NCI-H1694 (cell line): ENCODE results near the gene IMP4.
A peak's percentile ranks its signal among the peaks of the same experiment; 100 is the strongest.
"Not testable (repeated sequence)": the region's sequence is repeated elsewhere in the genome, so short reads cannot be mapped to it uniquely, and the experiment has no call there.

ENCODE experiments used
- DNase-seq: peaks from one replicate; lab custom pipeline; 2025; lab: John Stamatoyannopoulos, UW

The IMP4 gene

GRCh38 chr2:130342533-130343275, at the start of gene IMP4:
Gene IMP4, plus strand, starts transcription at chr2:130342897. Its CDS starts 36 bp downstream, at chr2:130342933.
- peak; percentile 99 for DNase-seq

DNA sequence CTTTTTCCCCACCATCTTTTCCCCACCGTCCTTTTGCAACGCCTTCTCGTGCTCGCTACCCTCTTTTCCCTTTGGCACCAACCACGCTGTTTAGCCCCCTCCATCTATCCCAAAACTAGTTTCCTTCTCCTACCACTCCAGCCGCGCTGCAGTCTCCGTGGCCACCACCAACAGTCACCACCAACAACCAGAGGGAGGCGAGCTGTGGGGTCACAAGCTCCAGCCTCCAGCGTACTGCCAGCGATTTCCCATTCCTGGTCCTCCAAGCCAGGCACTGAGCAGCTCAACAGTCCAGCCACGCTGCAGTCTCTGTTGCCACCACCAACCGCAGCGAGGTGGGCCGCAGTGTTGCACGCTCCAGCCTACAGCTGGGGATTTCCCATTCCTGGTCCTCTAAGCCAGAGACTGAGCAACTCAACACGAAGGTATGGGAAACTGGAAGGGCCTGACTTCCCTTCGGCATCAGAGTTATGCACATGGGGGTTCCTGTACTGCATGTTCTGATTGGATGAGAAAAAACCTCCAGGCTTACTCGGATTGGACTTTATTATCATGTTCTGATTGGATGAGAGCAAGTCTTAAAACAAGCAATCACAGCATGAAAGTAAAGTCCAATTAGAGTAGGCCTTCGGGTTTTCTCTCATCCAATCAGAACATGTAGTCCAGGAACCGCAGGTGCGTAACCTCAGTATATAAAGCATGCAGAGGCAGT, 42.3 kb upstream of the IMP4 start:
- no peak for DNase-seq

- DNase-seq: no peak
Measured at GRCh38 chr2:130300970-130301348, 41.7 kb upstream of the IMP4 start.

GRCh38 chr2:130302164-130302886, 40.4 kb upstream of the IMP4 start:
- DNase-seq: no peak

- no peak for DNase-seq
Measured at GRCh38 chr2:130303169-130303568, 39.5 kb upstream of the IMP4 start.

- no peak for DNase-seq
Measured at GRCh38 chr2:130304726-130305125, 38.0 kb upstream of the IMP4 start.

DNA sequence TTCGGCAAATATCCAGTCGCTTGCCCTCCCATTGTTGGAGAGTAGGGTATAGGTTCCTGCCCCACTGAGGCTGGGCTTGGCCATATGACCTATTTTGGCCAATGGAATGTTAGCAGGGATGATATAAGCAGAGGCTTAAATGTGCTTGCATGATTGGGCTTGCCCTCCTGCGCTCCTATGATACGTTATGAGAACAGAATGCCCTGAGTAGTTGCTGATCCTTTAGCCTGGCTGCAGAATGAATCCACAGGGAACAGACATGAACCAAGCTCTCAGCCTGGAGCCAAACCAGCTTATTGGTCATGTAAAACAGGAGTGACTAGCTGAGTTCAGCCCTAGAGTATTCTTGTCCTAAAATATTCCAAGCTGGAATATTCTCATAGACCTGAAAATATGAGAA, 34.8 kb upstream of the IMP4 start:
- DNase-seq: no peak

GRCh38 chr2:130310881-130311280, 31.8 kb upstream of the IMP4 start:
- no peak for DNase-seq

DNA sequence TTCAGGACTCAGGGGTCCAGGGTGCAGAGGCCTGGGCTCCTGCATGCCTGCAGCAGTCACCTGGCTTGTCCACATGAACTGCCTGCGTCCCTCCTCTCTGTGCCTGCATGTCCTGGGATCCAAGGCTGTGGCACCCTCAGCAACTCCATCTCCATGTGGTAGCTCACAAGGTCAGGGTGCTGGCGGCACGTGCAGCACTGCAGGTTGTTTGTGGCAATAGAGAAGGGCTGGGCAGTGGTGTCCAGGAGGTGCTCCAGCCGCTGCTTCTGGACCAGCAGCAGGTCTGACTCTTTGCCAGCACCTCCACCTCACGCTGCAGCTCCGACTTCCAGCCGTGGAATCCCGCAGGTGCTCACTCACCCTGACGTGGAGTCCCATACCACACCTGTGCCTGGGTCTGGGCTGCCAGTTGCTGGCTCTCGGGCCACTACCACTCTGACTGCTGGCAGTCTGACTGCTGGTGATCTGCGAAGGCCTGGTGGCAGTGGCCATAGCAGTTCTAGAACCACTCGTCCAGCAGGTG, 28.8 kb upstream of the IMP4 start:
- no peak for DNase-seq

DNA sequence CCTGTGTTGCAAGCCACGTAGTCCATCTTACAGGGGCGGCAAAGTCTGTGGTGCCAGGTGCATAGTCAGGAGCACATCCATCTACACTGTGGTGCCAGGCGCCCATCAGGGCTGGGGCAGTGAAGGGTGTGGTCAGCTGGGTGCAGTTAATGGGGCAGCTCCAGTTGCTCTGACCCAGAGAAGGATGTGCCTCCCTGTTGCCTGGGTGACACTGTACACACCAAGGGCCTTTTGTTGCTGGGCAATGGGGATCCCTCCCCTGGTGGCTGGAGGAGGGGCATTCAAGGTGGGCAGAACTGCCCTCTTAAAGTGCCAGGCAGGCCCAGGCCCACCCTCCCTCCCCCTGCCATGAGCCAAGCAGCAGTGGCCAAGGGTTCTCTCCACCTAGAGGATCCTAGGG, 28.3 kb upstream of the IMP4 start:
- DNase-seq: no peak

DNA sequence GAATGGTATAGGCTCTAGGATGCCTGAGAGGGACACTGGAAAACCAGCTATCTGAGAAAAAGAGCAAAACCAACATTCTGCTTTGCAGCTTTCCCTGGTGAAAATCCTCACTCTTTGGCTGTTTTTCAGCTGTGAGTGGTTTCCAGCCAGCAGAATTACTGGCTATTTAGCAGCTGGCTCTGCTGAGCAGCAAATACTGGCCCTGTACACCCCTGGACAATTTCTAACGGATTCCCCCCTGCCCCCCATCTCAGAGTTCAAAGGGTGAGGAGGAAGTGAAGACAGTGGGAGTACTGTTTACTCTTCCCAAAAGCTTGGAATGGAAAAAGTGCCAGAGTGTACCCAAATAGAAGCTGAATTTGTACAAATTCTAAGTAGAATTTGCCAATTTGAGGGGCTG, 26.1 kb upstream of the IMP4 start:
- no peak for DNase-seq

GRCh38 chr2:130318906-130319305, 23.8 kb upstream of the IMP4 start:
- DNase-seq: no peak

GRCh38 chr2:130319536-130319935, 23.2 kb upstream of the IMP4 start:
- DNase-seq: no peak

- DNase-seq: no peak
Measured at GRCh38 chr2:130327703-130328527, 14.8 kb upstream of the IMP4 start.

- no peak for DNase-seq
Measured at GRCh38 chr2:130328710-130329109, 14.0 kb upstream of the IMP4 start.

GRCh38 chr2:130332271-130333073, 10.2 kb upstream of the IMP4 start:
- DNase-seq: peak; percentile 76

- not testable (repeated sequence) for DNase-seq
Measured at GRCh38 chr2:130333253-130333652, 9.4 kb upstream of the IMP4 start.

- DNase-seq: no peak
Measured at GRCh38 chr2:130334026-130334425, 8.7 kb upstream of the IMP4 start.

- DNase-seq: no peak
Measured at GRCh38 chr2:130335226-130335625, 7.5 kb upstream of the IMP4 start.

DNA sequence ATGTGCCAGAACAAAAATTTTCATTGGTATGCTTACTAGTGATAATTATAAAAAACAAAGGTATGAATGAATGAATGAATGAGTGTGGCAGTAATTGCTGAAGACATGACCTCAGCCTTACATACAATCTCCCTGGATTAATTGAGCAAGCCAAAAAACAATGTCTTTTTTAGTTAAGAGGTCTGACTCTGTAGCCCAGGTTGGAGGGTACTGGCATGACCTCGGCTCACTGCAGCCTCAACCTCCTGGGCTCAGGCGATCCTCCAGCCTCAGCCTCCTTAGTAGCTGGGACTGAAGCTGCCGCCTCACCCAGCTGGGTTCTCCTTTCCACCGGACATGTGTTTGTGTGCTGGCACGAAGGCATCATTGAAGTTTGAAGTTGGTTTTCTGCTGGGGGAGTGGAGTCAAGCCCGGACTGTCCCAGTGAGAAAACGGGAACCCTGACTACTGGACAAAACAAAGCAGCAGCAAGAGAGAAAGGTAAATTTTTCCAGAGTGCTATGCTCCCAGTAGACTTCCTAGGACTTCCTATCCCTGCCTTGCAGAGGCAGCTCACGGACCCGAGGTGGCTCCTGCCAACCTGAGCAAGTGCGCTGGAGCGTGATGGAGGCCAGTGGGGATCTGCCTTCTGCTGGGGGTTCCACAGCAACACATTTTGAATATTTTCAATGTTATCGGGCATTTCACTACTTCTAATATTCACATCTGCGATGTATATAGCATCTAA, 6.4 kb upstream of the IMP4 start:
- no peak for DNase-seq
